Measurements from ENCODE around the gene EYA3. TPM values are rescaled to one million over a fixed set of nuclear protein-coding genes. Genes with fewer than 3 reads are reported as not detected.

The EYA3 gene
- total RNA-seq, 1 experiment from 2014 or later, result 32.7 TPM

GRCh38 chr1:27940870-27941560 is 147.4 kb downstream of the EYA3 start:
- H3K27me3 Mint-ChIP-seq (ENCODE audit: low read depth), result no peaks in the 10 kb centered on the region
- Histone ChIP-seq H2AK5ac (ENCODE audit: insufficient read length, low read length) (no peak overlapping the region), H2AFZ (ENCODE audit: low read length) (no peak overlapping the region), H2BK20ac (ENCODE audit: low read depth, low read length, poor library complexity, severe bottlenecking) (no peak overlapping the region), H4K5ac (ENCODE audit: insufficient read length, low read depth, low read length) (no peak overlapping the region), H4K8ac (replicated peaks; ENCODE audit: insufficient read length, low read depth, low read length) (no peak overlapping the region), H3K23me2 (ENCODE audit: insufficient read length, low read depth, low read length, poor library complexity, severe bottlenecking) (peaks cover 3% of the 10 kb centered on the region), H2BK12ac (ENCODE audit: insufficient read length, low read depth, low read length) (no peak overlapping the region), H2BK5ac (ENCODE audit: insufficient read length, low read length) (no peak overlapping the region), H3K4ac (ENCODE audit: low read depth, low read length) (no peak overlapping the region), H3K79me2 (ENCODE audit: insufficient read depth, low read length) (no peaks in the 10 kb centered on the region), H3K27me3 (ENCODE audit: insufficient read depth, low read length) (no peaks in the 10 kb centered on the region), H2BK15ac (ENCODE audit: low read depth, low read length) (no peak overlapping the region; the same call in 1 of the 2 replicates), H3K27ac (ENCODE audit: insufficient read length, low read depth, low read length) (no peak overlapping the region), H3K56ac (ENCODE audit: insufficient read length, low read depth, low read length) (no peak overlapping the region), H3T11ph (ENCODE audit: low read length) (no peak overlapping the region), H3K9ac (ENCODE audit: extremely low read depth, insufficient read length, low read length) (no peak overlapping the region), H2BK120ac (ENCODE audit: low read depth, low read length, poor library complexity, severe bottlenecking) (no peak overlapping the region), H3K14ac (ENCODE audit: insufficient read depth, low read length) (no peak overlapping the region), H3K9me3 (ENCODE audit: control insufficient read depth, low read depth, low read length) (no peaks in the 10 kb centered on the region), H3K18ac (ENCODE audit: insufficient read length, low read depth, low read length) (no peak overlapping the region), H3K4me2 (ENCODE audit: insufficient read depth, insufficient read length, low read length) (no peak overlapping the region), H3K79me1 (ENCODE audit: insufficient read depth, low read depth, low read length, poor library complexity, severe bottlenecking) (peaks cover 4% of the 10 kb centered on the region), H4K20me1 (ENCODE audit: control insufficient read depth, insufficient read depth, insufficient read length) (no peaks in the 10 kb centered on the region), H4K91ac (ENCODE audit: insufficient read length, low read depth, low read length) (no peak overlapping the region), H3K4me1 (ENCODE audit: insufficient read depth, low read length) (peaks cover 2% of the 10 kb centered on the region; the same call in 1 of the 2 replicates), H3K23ac (ENCODE audit: insufficient read length, low read depth, low read length) (no peak overlapping the region)
- peaks cover 4 to 41% (median 40%) of the 10 kb centered on the region in 3 experiments; a peak in 6 of 7 replicates for H3K36me3 Mint-ChIP-seq (ENCODE audit: insufficient read depth in 1 of 3, low read depth in 3 of 3)
- peak overlapping the region in 1 of 3 experiments; percentile 7; a peak in 1 of 7 replicates for H3K27ac Mint-ChIP-seq
- no peaks in the 10 kb centered on the region for H3K9me3 Mint-ChIP-seq
- no peak for DNase-seq
- H3K4me1 Mint-ChIP-seq, result peaks cover 35 to 39% of the 10 kb centered on the region in 2 experiments
- no peak overlapping the region for H3K4me3 Mint-ChIP-seq
- no CpG with 5 or more reads among the region's 9 CpGs for WGBS (ENCODE audit: extremely low coverage, insufficient read length, low lambda C conversion rate)
- TF ChIP-seq CTCF (conservative IDR thresholded peaks at IDR 0.05), result no peak

Data from H9 (cell line).